GM18517 (cell line): ENCODE data around the gene GPR37L1.

Experiments
- ATAC-seq: cut with Tn5 transposase; IDR thresholded peaks from one replicate; pipeline ENCODE4 v1.9.1; 2021; ENCODE audit warnings: mild to moderate bottlenecking, moderate library complexity; ENCODE audit not compliant: unreplicated experiment

Gene GPR37L1, protein sequence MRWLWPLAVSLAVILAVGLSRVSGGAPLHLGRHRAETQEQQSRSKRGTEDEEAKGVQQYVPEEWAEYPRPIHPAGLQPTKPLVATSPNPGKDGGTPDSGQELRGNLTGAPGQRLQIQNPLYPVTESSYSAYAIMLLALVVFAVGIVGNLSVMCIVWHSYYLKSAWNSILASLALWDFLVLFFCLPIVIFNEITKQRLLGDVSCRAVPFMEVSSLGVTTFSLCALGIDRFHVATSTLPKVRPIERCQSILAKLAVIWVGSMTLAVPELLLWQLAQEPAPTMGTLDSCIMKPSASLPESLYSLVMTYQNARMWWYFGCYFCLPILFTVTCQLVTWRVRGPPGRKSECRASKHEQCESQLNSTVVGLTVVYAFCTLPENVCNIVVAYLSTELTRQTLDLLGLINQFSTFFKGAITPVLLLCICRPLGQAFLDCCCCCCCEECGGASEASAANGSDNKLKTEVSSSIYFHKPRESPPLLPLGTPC

DNA sequence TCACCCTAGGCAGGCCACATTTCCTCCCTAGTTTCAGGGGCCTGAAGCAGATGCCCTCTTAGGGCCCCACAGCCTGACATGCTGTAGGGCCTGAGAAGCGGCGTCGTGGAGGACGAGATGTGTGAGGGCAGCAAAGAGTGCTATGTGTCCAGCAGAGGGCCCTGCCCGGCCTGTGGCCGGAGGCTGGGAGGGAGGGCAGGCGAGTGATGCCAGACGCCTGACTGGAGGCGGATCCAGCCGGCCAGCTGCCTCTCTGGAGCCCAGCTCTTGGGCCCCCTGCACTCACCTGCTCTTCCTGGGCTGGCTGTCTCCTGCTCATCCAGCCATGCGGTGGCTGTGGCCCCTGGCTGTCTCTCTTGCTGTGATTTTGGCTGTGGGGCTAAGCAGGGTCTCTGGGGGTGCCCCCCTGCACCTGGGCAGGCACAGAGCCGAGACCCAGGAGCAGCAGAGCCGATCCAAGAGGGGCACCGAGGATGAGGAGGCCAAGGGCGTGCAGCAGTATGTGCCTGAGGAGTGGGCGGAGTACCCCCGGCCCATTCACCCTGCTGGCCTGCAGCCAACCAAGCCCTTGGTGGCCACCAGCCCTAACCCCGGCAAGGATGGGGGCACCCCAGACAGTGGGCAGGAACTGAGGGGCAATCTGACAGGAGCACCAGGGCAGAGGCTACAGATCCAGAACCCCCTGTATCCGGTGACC, at the start of gene GPR37L1:
GPR37L1 (plus strand) TSS at position 279 of the 697 bp plus-strand sequence; CDS start at position 326, 47 bp downstream.
- no peak for ATAC-seq

DNA sequence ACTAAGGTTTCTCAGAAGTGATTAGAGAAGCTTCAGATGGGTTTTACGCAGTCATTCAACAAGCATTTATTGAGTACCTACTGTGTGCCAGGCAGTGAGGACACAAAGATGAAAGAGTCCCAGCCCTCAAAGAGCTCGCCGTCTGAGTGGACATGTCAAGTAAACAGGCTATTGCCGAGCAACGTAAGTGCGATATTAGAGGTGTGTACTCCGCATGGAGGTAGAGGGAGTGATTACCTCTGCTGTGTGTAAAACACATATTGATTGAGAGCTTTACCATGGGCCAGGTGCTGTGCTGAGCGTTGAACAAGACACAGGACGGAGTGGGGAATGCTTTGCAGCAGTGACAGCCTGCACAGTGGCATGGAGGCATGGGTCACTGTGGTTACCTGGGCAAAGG, 49.5 kb upstream of the GPR37L1 start:
- ATAC-seq: no peak

DNA sequence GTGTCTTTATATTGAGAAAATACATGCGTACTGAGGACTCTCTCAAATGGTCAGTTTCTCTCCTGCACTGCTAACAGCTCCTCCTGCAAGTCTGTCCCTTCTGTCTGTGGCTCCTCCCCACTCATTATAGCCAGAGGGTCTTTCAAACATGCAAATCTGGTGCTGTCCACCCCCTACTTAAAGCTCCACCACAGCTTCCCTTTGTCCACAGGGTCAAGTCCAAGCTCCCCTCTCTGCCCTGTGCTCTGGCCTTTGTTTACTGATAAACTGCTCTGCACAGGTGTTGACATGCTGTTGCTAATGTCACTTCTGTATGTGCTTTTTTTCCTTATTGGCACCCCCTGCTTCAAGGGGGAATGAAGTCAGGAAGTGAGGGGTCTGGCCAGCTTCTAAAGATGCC, 47.7 kb upstream of the GPR37L1 start:
- no peak for ATAC-seq

DNA sequence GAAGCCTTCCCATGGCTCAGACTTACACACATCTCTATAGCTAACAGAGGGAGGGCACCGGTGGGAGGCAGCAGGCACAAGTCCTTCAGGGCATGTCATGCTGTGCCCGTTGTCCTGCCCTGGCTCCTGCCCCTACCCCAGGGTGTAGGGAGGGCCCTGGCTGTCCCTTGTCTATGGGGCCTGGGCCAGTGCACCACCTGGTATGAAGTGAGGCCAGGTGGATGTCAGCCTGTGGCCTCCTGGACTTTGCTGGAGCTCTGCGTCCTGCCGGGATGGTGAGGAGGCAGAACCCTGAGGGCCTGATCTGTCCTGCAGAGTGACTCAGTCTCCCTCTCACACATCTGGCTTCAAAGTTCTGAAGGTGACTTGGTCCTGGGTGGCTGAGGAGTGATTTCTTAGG, 47.3 kb upstream of the GPR37L1 start:
- no peak for ATAC-seq

DNA sequence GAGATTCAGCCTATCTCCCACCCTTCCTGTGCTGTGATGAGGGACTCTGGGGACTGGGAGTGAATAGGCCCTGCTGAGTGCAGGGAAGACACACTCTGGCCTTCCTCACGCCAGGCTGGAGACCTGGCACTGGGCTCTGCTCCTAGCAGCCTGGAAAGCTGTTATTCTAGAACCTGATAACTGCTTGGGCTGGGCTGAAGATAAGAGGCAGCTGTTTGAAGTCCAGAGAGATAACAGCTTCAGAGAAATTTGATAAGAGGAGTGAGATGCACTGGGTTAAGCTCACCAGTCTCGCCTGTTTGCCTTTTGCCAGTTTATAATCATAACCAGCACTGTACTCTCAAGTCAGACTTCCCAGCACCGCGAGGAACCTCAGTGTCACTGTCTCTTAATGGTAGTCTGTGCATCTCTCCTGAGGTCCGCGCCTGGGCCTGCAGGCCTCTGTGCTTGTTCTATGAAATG, 46.6 kb upstream of the GPR37L1 start:
- no peak for ATAC-seq

DNA sequence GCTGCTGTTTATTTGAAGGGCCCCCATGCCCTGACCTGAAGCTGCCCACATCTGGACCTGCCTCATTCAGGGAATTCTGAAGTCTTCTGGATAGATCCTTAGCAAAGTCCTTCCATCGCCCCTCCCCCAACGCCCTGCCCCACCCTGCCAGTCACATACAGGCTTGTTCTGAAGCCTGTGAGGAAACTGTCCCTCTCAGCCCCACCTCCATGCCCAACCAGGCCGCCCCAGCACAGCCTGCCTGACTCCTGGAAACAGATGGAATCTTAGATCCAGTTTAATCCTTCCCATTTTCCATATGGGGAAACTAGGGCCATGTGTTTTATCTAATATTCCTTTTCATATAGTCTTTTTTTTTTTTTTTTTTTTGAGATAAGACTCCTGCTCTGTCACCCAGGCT, 44.5 kb upstream of the GPR37L1 start:
- ATAC-seq: no peak

DNA sequence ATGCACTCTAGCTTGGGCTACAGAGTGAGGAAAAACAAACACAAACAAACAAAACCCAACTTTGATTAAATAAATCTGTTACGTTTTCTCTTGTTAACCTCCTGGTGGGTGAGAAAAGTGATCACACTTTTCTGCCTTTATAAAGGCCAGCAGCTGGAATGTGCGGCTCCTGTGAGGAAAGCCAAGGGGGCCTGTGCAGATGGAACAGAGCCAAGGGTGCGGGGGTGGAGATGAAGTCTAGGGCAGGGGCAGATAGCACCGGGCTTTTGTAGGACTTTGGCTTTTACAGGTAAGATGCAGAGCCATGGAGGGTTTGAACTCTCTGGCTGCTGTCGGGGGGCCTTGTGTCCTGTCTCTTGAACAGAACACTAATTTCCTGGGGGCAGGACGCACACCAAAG, 40.7 kb upstream of the GPR37L1 start:
- ATAC-seq: no peak

DNA sequence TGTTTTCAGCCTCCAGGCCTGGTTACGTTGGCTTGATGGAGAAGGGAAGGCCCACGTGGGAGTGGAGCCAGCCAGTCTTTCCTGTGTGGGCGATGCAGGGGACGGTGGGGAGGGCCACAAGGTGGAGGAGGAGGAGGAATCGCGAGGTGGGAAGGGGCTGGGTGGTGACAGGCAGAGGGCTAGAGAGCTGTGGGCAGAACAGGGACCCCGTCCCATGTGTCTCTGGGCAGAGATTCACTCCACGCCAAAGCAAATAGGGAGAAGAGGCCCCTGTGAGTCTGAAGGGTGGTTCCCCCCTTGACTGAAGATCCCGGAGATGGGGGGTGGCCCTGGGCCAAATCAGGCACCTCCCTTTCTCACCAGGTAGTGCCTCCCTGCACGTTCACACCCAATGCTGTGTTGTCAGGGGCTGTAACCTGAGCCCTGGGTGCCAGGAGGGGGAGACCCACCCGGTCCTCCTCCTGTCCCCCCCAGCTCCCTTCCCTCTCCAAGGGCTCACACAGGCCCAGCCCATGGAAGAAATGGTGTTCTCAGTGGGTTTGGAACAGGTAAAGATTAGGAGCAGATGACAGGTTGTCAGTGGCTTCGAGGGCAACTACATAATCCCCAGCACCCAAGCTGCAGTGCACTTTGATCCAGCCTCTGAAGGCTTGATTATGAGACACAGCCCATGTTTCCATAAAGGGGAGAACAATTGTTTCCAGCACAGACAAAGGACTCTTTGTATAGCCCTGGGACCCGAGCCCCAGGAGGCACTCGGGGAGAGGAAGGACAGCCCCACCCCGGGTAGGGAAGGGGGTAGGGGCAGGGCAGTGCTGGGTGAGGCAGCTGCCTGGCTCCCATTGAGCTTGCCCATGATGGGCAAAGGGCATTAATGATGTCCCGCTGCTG, 37.7 kb upstream of the GPR37L1 start:
- no peak for ATAC-seq

DNA sequence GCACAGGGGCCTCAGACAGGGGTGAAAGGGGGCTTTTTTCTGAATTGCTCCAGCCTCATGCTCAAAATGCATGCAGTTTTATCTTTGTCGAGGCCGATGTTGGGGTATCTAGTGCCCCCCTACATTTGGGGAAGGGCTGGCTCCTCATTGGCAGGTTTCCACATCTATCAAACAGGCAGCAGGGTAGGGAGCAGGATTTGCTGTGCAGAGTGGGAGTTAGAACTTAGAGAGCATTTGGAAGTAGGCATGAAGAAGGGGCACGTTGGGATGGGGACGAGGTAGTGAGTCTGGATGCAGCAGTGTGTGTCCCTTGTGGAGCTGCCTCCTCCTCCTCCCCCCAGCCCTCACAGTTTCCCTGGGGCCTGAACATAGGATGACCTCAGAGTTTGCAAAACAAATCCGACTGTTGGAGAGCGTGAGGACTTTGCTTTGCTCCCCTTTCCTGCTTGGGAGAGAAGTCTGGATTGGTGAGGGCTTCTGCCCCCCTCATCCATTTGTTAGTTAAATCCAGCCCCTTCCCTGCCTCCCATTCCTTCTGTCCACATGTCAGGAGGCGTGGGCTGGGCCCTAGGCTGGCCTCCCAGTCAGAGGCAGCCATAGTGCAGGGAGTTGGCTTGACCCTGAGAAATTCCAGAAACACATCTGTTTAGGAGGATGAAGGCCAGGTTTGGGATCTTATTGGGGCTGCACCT, 36.9 kb upstream of the GPR37L1 start:
- no peak for ATAC-seq

DNA sequence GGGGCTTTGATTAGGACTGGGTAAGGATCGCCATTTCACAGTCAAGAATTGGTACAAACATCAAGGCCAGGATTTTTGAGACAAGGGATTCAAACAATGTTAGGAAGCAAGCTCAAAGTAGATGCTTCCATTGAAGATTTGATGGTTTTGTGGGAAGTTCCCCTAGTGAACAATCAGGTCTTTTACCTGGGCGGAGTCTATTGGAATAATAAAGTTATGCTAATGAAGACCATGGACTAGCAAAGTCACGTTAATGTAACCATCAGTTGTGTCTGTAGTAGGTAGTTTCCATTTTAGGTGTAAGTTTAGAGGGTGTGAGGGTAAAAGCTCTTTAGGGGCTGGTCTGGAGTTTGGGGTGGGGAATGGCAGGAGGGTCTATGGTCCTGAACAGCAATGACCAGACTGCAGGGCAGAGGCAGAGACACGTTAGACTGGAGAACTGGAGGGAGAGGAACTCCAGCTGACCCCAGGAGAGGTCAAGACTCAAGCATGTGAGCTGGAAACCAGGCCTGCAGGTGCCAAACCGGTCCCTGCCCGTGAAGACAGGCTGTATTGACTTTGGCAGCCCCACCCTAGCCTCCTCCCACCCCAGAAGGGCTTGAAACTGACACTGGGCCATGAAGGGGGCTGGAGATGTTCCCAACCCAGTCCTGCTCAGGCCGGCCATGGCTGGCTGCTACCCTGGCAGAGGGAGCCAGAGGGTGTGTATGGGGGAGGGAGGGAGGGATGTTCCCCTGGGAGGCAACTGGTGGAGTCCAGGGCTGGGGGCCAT, 36.0 kb upstream of the GPR37L1 start:
- ATAC-seq: no peak

DNA sequence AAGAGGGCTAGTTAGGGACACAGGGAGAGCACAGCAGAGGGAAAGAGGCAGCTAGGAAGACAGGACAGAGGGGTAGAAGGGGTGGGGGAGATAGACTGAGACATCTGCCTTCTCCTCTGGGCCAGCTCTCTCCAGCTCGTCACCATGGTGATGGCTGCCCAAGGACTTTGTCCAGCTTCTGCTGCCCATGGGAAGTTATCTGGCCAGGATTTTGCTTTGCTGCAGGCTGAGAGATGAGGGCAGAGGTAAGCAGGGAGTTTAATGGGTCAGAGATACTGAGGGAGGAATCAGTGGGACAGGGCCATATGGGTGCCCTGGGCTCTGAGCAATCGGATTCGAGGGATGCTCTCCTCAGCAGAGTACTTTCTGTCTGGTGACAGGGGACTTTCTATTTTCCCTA, 34.5 kb upstream of the GPR37L1 start:
- ATAC-seq: no peak

DNA sequence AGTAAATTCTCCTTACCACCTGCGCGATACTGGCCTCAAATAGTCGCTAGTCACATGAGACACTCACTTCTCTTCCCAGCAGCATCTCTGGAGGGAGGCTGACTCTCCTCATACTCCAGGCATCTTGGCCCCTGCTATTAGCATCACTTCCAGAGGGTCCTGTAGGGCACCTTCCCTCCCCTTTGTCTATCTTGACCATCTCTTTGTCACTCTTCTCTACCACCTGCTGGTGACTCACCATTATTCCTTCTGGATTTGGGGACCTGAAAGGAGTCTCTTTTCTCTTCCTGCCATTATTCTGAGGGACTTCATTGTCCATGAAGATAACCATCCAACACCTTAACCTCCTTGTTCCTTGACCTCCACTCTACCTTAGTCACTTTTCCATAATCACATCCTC, 31.7 kb upstream of the GPR37L1 start:
- no peak for ATAC-seq

DNA sequence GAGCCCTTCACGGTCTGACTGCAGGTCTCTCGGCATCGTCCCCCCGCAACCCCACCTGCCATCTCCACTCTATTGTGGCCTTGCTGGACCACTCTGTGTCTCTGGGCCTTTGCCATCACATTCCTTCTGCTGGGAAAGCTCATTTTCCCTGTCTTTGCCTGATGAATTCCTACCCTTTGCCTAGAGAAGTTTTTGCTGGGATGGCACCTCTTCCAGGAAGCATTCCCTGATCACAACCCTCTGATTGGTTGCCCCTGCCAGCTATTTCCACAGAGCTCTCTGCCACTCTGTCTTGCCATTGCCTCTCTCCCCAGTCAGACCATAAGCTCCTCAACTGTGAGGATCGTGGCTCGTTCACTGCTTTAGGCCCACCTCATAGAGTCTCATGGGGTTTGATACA, 28.9 kb upstream of the GPR37L1 start:
- ATAC-seq: no peak

DNA sequence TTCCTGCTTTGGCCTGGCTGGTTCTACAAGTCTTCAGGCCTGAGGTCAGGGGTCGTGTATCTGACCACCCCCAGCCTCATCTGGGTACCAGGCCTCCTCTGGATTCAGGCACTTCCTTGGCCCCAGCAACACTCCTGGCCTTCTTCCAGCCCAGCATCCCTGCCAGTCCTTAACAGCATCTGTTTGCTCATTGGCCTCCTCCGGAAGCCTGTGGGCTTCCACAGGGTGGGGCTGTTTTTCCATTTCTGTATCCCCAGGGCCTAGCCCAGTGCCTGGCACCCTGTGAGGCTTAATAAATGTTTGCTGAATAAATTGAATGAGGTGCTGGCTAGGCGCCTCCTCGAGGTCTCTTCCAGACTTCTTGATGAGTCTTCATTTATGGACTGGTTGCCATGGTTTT, 21.5 kb upstream of the GPR37L1 start:
- no peak for ATAC-seq

DNA sequence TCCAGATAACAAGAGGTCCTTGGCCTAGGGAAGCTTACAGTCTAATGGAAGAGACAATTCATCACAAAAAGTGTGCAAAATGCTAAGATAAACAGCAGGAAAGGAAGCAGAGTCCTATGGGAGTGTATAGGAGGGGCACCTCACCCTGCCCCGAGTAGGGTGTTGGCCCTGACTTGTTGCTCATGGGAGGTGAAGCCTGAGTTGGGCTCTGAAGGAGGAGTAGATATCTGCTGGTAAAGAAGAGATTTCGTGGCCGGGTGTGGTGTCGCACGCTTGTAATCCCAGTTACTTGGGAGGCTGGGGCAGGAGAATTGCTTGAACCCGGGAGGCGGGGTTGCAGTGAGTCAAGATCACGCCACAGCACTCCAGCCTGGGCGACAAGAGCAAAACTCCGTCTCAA, 18.6 kb upstream of the GPR37L1 start:
- no peak for ATAC-seq

DNA sequence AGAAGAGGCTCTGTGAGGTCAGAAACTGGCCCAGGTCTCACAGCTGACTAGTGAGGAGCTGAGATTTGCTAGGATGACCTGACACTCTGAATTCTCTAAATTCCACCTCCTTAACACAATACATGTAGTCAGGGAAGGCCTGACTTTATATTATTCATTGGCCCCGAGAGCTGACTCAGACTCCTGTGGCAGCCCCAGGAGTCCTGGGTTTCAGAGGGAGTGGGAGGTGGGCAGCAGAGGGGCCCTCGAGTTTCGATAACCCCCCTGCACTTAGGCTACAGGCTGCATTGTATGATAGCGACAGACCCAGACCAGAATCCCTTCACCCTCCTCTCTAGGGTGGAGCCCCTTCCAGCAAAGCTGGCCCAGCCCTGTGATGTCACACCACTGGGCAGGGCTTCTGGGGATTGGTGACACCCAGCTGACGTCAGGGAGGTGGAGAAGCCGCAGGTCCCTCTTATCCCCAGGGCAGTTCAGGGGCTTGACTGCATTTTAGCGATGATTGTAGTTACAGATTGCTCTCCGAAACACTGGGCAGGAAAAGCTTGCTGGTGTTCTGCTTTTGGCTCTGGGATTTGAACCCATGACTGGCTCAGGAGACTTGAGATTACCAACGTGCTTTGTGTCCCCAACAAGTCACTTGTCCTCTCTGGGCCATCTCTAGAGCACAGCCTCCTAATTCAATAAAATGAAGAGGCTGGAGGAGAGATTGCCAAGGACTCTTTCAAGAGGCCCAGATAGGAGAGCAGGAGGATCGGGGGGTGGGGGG, 17.0 kb upstream of the GPR37L1 start:
- ATAC-seq: no peak

DNA sequence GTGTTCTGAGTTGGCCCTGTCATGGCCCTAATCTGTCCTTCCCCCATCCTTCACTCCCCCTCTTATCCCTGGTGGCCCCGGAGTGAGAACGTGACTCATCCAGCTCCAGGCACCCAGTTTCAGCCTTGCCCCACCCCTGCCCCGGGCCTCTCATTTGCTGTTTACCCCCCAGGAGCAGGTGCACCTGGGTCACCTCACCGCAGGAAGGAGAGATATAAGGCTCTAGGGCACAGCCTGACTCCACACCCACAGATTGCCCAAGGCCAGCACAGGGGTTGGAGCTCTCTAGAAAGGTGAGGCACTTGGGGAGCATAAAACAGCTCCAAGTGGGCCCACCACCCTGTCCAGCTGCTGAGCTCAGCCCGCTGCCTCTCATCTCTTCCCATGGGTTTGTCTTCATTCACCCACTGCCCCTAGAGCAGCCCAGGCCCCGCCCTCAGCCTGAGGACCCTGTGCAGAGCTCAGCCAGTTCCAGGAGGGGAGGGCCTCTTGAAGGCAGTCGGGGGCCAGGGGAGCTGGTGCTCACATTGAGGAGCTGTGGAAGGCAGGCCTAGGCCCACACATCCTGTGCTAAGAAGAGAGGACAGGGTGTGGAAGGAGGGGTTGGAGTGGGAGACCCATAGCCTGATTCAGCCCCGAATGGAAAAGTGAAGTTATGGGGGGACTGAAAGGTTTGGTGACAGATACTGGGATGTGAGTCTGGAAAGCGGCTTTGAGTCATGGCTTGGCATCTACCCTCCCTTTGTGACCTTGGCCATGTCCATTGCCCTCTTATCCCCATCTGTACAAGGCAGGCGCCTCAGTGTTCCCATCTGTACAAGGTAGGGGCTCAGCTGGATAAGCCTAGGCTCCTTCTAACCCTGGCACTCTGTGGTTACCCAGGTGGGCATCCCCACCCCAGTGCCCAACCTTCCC, 16.1 kb upstream of the GPR37L1 start:
- no peak for ATAC-seq

DNA sequence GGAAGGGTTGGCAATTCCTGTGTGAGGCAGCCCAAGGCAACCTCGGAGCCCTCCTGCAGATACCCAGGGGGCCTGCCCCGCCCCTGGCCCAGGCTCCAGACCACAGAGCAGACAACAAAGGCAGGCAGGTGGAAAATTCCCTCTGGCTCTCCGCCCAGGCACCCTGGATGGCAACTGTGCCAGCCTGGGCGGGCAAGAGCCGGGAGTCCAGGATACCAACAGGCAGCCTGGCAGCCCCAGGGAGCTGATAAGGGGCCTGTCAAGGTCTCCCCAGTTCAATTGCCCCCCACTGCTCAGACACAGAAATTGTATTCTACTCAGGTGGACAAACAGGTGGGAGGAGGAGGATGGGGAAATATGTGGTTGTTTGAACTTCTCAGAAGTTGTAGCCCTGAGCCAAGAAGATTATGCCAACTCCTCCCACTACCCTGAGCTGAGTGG, 15.4 kb upstream of the GPR37L1 start:
- ATAC-seq: no peak
